Mammary epithelial cell (primary cell): ENCODE data around the gene APOL1.

Experiments used
- EZH2 ChIP-seq: IDR thresholded peaks from 2 replicates; pipeline ENCODE4 v1.6.1; 2012; ENCODE audit warnings: low read length, inconsistent platforms, borderline replicate concordance
- TF ChIP-seq, protein P1 (sequence below), 2 donors: IDR thresholded peaks in 1 of 2; conservative IDR thresholded peaks in 1 of 2; 2 replicates each; pipeline ENCODE4 v1.5.1; 2011 to 2012; ENCODE audit warnings: inconsistent platforms in 2 of 2, low read length in 2 of 2, mild to moderate bottlenecking in 2 of 2, control low read depth in 1 of 2, low read depth in 1 of 2; ENCODE audit not compliant: insufficient read depth in 1 of 2; ENCODE audit errors: extremely low read depth in 1 of 2

DNA sequence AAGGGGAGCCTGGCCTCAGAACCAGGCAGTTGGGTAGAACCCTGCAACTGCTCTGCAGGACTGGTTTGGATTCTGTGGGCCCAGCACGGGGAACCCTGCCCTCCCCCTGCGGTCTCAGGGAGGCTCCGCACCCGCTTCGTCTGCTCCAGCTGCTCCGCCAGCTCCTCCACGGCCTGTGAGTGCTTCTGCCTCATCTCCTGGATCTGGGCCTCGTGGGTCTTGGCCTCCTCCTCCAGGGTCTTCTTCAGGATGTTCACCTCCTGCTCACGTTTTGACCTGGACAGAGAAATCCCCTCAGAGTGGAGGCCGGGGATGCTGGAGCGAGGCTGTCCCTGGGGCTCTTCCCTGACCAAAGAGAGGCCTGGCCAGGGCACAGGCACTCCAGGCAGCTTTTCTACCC is 41.9 kb downstream of the APOL1 start:
- TF ChIP-seq, protein P1, sequence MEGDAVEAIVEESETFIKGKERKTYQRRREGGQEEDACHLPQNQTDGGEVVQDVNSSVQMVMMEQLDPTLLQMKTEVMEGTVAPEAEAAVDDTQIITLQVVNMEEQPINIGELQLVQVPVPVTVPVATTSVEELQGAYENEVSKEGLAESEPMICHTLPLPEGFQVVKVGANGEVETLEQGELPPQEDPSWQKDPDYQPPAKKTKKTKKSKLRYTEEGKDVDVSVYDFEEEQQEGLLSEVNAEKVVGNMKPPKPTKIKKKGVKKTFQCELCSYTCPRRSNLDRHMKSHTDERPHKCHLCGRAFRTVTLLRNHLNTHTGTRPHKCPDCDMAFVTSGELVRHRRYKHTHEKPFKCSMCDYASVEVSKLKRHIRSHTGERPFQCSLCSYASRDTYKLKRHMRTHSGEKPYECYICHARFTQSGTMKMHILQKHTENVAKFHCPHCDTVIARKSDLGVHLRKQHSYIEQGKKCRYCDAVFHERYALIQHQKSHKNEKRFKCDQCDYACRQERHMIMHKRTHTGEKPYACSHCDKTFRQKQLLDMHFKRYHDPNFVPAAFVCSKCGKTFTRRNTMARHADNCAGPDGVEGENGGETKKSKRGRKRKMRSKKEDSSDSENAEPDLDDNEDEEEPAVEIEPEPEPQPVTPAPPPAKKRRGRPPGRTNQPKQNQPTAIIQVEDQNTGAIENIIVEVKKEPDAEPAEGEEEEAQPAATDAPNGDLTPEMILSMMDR (conservative IDR thresholded peaks at IDR 0.05 in 1 of 2, IDR thresholded peaks at IDR 0.05 in 1 of 2; ENCODE audit: extremely low read depth in 1 of 2, insufficient read depth in 1 of 2, low read depth in 1 of 2, low read length in 2 of 2) = no peak
- no peak for TF ChIP-seq EZH2
